Retinal pigment epithelial cell (primary cell): ENCODE results near the gene ASB8.
"Not testable (repeated sequence)": the region's sequence is repeated elsewhere in the genome, so short reads cannot be mapped to it uniquely, and the experiment has no call there.

ENCODE experiments used
- DNase-seq: peaks from one replicate; pipeline ENCODE4 v3.0.0-alpha.2; 2010; ENCODE audit warnings: low read depth
- H3K4me3 ChIP-seq: 2 replicates; pipeline ENCODE4 v1.5.1; 2011; ENCODE audit warnings: mild to moderate bottlenecking, low read length, control low read depth, moderate library complexity
- TF ChIP-seq, protein P1 (sequence below): conservative IDR thresholded peaks from 2 replicates; pipeline ENCODE4 v1.5.1; 2011; ENCODE audit warnings: low read depth, low read length, control low read depth, inconsistent platforms

The ASB8 gene

DNA sequence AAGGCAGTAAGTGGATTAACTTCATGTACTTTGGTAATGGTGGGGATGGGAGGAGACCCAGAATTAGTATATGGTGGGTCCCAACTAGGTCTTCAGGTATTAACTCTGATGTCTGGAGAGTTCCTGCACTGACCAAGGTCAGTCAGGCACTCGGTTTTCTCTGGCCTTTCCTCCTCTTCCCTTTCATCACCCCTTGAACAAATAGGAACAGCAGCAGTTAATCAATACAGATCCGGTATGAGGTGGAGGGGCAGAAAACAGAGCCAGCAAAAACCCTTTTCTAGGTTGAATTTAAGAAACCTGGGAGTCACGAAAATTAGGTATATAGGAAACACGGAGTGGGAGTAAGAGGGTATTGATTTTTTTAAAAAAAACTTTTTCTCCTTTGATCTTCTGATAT is 34.1 kb downstream of the ASB8 start:
- H3K4me3 ChIP-seq, result no peak overlapping the region
- TF ChIP-seq, protein P1, sequence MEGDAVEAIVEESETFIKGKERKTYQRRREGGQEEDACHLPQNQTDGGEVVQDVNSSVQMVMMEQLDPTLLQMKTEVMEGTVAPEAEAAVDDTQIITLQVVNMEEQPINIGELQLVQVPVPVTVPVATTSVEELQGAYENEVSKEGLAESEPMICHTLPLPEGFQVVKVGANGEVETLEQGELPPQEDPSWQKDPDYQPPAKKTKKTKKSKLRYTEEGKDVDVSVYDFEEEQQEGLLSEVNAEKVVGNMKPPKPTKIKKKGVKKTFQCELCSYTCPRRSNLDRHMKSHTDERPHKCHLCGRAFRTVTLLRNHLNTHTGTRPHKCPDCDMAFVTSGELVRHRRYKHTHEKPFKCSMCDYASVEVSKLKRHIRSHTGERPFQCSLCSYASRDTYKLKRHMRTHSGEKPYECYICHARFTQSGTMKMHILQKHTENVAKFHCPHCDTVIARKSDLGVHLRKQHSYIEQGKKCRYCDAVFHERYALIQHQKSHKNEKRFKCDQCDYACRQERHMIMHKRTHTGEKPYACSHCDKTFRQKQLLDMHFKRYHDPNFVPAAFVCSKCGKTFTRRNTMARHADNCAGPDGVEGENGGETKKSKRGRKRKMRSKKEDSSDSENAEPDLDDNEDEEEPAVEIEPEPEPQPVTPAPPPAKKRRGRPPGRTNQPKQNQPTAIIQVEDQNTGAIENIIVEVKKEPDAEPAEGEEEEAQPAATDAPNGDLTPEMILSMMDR, result no peak
- no peak for DNase-seq

DNA sequence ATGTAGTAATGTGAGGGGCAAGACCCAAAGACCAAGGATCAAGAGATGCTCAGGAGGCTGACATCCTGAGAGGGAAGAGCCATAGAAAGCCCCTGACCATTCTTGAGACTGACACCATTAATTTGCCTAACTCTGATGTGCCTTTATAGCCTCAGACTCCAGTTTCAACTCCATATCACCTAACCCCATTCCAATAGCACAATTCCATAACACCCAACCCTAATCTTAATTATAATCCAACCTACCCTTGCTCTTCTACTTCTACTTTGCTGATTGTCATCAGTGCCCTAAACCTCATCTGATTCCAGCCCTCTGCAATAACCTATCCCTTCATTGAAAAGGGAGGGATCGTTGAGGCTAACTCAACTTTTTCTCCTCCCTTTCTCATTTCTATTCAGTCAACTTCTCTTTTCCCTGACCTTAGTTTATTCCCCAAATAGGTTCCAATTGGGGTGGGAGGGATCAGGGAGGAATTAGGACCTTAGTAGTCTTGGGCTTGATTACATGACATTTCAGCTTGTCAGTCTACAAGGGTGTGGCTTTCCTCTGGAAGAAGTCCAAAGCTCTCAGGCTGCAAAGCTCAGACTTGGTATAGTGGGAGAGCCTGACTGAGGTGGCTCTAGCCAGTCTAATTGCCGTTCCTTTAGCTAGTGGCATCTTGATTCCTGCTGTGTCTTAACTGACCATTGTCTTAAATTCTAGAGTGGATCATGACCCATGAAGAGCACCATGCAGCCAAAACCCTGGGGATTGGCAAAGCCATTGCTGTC is 35.1 kb downstream of the ASB8 start:
- TF ChIP-seq, protein P1, result no peak
- DNase-seq, result no peak
- no peak overlapping the region for H3K4me3 ChIP-seq

DNA sequence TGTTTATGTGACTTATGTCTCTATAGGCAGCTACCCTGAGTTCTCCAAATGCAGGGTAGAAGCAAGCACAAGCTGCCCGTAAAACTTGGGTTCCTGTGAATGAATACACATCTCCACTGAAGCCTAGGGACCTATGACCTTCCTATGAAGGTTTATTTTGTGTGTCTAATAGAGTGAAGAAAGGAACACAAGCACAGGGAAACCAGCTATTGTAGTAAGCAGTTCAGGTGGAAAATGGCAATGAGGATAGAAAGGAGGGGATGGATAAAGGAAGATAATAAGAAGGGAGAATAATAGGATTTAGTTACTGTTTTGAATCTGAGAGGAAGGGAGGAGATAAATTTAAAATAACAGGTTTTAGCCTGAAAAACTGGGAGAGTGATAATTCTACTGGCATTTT is 35.8 kb downstream of the ASB8 start:
- TF ChIP-seq, protein P1, result no peak
- DNase-seq, result no peak
- no peak overlapping the region for H3K4me3 ChIP-seq

DNA sequence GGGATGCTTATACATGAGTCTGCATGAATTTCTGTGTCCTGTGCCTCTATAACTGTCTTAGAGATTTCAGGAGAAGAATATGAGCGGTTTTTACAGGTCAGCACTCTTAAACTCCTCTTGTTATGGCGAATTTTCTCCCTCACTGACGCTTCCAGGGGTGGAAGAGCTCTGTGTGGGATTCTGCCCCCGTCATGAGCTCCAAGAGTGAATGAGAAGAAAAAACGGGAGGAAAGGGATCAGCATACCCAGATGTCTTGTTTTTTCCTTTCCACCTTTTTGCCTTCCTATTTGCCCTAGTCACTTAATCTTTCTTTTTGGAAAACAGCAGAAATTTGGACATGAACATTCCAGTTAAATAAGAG is 37.5 kb downstream of the ASB8 start:
- TF ChIP-seq, protein P1, result no peak
- peak overlapping the region; percentile 97 for H3K4me3 ChIP-seq
- no peak for DNase-seq

DNA sequence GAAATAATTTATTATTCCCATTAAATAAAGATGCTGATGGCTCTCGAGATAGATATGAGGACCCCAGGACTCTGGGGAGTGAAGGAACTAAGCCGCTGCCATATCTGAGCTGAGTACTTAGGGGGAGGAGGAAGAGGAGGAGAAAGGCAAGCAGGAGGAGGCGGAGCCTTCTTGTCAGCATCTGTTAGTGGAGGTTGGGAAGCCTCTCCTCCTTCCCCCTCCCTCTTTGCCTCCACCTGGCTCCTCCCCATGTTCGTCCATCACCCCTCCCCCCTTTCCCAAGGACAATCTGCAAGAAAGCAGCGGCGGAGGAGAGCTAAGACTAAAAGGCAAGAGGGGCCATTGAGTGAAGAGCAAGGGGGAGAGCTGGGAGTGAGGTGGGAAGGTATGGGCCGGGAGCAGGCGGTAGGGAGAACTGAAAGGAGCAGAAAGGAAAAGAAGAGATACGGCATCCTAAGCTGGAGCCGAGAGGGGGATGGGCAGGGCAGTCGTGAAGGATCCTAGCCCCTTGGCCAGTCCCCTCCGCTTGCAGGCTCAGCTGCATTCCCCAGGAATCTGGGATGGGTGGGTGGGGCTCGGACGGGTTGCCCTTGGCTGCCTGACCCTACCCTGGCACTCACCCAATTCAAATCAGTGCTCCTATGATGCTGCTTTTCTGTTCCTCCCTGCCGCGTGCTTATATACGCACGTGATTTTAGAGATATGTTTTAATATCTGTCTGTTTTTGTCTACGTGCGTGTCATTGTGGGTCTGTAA is 38.1 kb downstream of the ASB8 start, which contains the start of gene PFKM:
Gene PFKM (plus strand): TSS at position 287 of the 756 bp plus-strand sequence. CDS start 3,411 bp downstream, outside the sequence.
- peak within 1 kb of the TSS; percentile 97 for H3K4me3 ChIP-seq
- TF ChIP-seq, protein P1, result no peak
- DNase-seq, result peak; percentile 80

DNA sequence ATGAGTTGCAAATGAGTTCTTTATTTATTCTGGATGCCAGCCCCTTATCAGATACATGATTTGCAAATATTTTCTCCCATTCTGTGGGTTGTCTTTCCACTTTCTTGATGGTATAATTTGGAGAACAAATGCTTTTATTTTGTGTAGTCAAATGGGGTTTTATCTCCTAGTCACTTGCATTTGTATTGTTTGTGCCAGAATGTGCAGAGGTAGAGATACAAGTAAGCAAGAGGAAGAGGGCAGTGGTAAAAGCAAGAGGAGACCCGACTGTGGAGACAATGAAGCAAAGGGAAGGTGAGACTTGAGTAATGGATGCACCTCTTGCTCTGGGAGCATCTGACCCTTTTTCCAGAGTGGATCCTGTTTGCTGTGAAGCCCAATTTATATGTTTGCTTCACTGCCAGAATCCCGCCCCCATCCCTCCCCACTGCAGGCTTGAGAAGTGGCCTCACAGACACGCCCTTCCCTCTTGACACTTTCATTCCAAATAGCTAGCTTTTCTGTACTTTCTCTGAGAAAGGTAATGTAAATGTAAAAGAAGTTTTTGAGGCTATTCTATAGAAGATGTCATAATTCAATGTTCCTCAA is 38.9 kb downstream of the ASB8 start:
- peak overlapping the region; percentile 97 for H3K4me3 ChIP-seq
- TF ChIP-seq, protein P1, result no peak
- no peak for DNase-seq

DNA sequence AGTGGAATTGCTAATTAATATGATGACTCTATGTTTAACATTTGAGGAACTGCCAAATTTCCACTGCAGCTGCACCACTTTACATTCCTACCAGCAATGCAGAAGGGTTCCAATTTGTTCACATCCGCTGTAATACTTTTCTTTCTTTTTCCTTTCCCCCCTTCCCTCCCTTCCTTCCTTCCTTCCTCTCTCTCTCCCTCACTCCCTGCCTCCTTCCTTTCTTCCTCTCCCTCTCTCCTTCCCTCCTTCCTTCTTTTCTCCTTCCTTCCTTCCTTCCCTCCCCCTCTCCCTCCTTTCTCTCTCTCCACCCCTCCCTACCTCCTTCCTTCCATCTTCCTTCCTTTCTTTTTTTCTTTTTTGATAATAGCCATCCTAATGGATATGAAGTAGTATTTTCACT is 41.4 kb downstream of the ASB8 start:
- no peak overlapping the region for H3K4me3 ChIP-seq
- TF ChIP-seq, protein P1, result no peak
- no peak for DNase-seq

DNA sequence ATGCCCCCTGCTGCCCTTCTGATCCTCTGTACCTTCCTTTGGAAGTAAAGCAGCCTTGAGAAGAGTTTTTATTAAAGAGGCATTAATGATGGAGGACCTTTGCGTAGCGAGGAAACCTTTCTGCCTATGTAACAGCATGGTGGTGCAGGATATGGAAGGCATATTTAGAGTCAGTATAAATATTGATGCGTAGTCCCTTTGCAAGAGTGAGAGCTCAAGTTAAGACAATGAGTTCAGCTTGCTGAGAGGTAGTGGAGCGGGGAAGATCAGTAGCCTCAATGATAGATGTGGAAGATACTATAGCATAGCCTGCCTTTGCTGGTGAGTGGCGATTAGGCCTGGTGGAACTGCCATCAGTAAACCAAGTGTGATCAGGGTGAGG is 46.0 kb downstream of the ASB8 start:
- DNase-seq, H3K4me3 ChIP-seq: not testable (repeated sequence)
